Measurements from ENCODE around the gene ADA. TPM values are rescaled to one million over a fixed set of nuclear protein-coding genes. Genes with fewer than 3 reads are reported as not detected.

Gene ADA
- total RNA-seq, 2 donors from 2014 or later = 12.8 to 15.9 TPM

GRCh38 chr20:44587035-44587980 is 64.2 kb downstream of the ADA start:
- no peak for DNase-seq
- H3K27me3 Mint-ChIP-seq (ENCODE audit: insufficient read depth) = no peaks in the 10 kb centered on the region

DNA sequence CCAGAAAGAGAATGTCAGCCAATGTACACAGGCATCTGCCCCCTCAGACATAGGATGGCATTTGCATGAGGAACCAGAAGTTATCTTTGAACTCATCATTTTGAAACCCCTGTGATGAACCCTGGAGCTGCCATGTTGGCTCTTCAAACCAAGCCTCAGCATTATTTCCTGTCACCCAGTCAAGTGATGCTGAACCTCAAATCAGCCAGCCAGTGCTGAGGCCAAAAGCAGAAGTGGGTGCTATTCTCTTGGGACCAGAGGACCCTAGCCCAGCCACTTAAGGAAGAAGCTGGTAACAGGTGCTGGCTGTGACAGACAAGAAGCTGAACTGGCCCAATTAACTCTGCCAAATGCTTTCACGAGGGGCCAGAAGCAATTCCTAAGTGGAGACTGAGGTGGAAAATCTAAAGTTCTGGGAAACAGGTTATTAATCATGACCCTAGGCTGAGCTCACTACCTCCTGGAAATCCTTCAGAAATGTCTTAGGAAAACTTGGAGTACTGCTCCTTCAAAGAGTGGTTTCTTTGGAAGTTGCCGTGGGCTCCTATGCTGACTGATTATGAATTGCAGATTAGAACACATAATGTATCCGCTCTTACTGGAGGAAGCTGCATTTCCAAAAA is 65.1 kb downstream of the ADA start:
- Mint-ChIP-seq H3K36me3 (ENCODE audit: low read depth) (peaks cover 15% of the 10 kb centered on the region), H3K9me3 (no peaks in the 10 kb centered on the region), H3K4me3 (no peak overlapping the region), H3K27me3 (ENCODE audit: insufficient read depth) (no peaks in the 10 kb centered on the region), H3K27ac (no peak overlapping the region), H3K4me1 (peaks cover 26% of the 10 kb centered on the region)
- no peak for TF ChIP-seq CTCF (conservative IDR thresholded peaks at IDR 0.05)
- DNase-seq = no peak
- Histone ChIP-seq H3K9ac (ENCODE audit: extremely low read depth, low read length, poor library complexity, severe bottlenecking) (no peak overlapping the region), H3K27ac (ENCODE audit: low read depth, low read length) (no peak overlapping the region), H3K36me3 (ENCODE audit: control insufficient read depth, insufficient read depth, low read length) (peaks cover 4% of the 10 kb centered on the region), H3K4me1 (ENCODE audit: control insufficient read depth, insufficient read depth, low read length) (no peaks in the 10 kb centered on the region), H3K4me3 (ENCODE audit: low read length) (no peak overlapping the region), H3K27me3 (ENCODE audit: control insufficient read depth, insufficient read depth, low read length, poor library complexity, severe bottlenecking) (no peaks in the 10 kb centered on the region), H3K9me3 (ENCODE audit: control insufficient read depth, low read length) (no peaks in the 10 kb centered on the region)
- 90 to 94% methylated on average over 3 of the region's 3 CpGs for WGBS, 2 experiments (ENCODE audit: insufficient coverage in 1 of 2, insufficient read length in 1 of 2)

More at GRCh38 chr20:44587035-44587980, 64.2 kb downstream of the ADA start:
- Mint-ChIP-seq H3K36me3 (ENCODE audit: low read depth) (peaks cover 21% of the 10 kb centered on the region), H3K27ac (no peak overlapping the region), H3K4me3 (no peak overlapping the region), H3K9me3 (no peaks in the 10 kb centered on the region), H3K4me1 (peaks cover 21% of the 10 kb centered on the region)
- no peaks in the 10 kb centered on the region for H3K27me3 ChIP-seq (ENCODE audit: control insufficient read depth, insufficient read depth, low read length, poor library complexity, severe bottlenecking)
- H3K4me3 ChIP-seq (ENCODE audit: low read length) = no peak overlapping the region
- peaks cover 8% of the 10 kb centered on the region for H3K36me3 ChIP-seq (ENCODE audit: control insufficient read depth, insufficient read depth, low read length)
- H3K9ac ChIP-seq (ENCODE audit: extremely low read depth, low read length, poor library complexity, severe bottlenecking) = no peak overlapping the region
- H3K9me3 ChIP-seq (ENCODE audit: control insufficient read depth, low read length) = no peaks in the 10 kb centered on the region
- H3K4me1 ChIP-seq (ENCODE audit: control insufficient read depth, insufficient read depth, low read length) = no peaks in the 10 kb centered on the region
- 94 to 99% methylated on average over 9 to 10 of the region's 10 CpGs for WGBS, 2 experiments (ENCODE audit: insufficient coverage in 1 of 2, insufficient read length in 1 of 2)
- TF ChIP-seq CTCF (conservative IDR thresholded peaks at IDR 0.05) = no peak
- H3K27ac ChIP-seq (ENCODE audit: low read depth, low read length) = no peak overlapping the region

DNA sequence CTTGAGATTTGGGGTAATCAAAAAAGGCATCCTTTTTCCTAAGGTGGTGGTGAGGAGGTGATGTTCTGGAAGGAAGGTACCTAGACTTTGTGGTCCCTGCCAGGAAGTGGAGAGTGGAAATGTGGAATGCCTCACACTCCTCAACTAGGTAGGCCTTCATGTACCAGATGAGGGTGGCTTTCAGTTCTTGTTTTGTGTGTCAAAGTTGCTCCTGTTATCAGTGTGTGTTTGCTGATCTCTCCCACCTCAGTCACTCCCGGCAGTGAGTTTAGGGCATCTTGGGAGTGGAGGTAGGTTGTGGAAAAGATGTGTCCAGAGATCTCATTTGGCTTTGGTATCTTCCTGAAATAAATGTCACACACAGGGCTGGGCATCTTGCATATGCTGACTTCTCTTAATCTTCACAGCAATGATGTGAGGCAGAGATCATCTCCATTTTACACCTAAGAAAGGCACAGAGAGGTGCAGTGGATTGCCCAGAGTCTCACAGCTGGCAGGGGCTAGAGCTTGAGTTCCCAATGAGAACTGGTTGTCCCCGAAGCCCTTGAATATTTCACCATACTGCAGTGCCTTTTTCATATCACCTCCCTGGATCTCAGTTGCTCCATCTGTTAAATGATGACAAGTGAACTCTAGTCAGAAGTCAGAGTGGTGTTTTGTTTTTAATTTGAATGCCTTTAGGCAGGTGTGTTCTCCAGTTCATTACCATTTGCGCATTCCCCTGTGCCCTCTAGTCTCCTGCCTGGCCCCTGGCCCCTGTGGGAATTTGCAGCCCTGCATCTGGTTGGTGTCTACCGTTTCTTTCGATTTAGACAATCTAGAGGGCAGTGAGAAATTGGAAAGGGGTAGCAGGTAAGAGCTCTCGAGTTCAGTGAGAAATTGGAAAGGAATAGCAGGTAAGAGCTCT is 66.2 kb downstream of the ADA start:
- no peak for DNase-seq
- Histone ChIP-seq H3K9ac (ENCODE audit: extremely low read depth, low read length, poor library complexity, severe bottlenecking) (no peak overlapping the region), H3K36me3 (ENCODE audit: control insufficient read depth, insufficient read depth, low read length) (no peaks in the 10 kb centered on the region), H3K27me3 (ENCODE audit: control insufficient read depth, insufficient read depth, low read length, poor library complexity, severe bottlenecking) (no peaks in the 10 kb centered on the region), H3K27ac (ENCODE audit: low read depth, low read length) (no peak overlapping the region), H3K4me1 (ENCODE audit: control insufficient read depth, insufficient read depth, low read length) (no peaks in the 10 kb centered on the region), H3K9me3 (ENCODE audit: control insufficient read depth, low read length) (no peaks in the 10 kb centered on the region), H3K4me3 (ENCODE audit: low read length) (no peak overlapping the region)
- peaks cover 5% of the 10 kb centered on the region for H3K36me3 Mint-ChIP-seq (ENCODE audit: low read depth)
- WGBS, 2 experiments (ENCODE audit: insufficient coverage in 1 of 2, insufficient read length in 1 of 2) = 88 to 100% methylated on average over 2 to 6 of the region's 6 CpGs
- H3K27me3 Mint-ChIP-seq (ENCODE audit: insufficient read depth) = no peaks in the 10 kb centered on the region
- H3K4me3 Mint-ChIP-seq = no peak overlapping the region
- no peak for TF ChIP-seq CTCF (conservative IDR thresholded peaks at IDR 0.05)
- H3K9me3 Mint-ChIP-seq = no peaks in the 10 kb centered on the region
- no peak overlapping the region for H3K27ac Mint-ChIP-seq
- H3K4me1 Mint-ChIP-seq = peaks cover 21% of the 10 kb centered on the region
